ENCODE data around the gene FRRS1.

Gene FRRS1

DNA sequence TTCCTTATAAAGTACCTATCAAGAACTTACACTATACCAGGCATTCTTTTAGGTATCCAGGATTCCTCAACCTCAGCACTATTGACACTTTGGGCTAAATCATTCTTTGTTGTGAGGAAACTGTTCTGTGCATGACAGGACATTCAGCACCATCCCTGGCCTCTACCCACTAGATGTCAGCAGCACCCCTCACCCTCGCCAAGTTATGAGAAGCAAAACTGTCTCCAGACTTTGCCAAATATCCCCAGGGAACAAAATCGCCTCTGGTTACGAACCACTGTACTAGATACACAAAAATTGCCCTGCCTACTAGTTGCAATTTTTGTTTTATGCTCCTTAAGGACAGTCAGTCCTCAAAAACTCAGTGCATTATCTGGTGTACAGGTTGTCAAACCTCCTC lies 84.9 kb downstream of the FRRS1 start:
- H3K4me3 ChIP-seq (ENCODE audit: low read depth, low read length): no peak overlapping the region
- H3K9me3 ChIP-seq (ENCODE audit: control insufficient read depth, insufficient read depth, low read depth, low read length): no peaks in the 10 kb centered on the region
- TF ChIP-seq, protein P1, sequence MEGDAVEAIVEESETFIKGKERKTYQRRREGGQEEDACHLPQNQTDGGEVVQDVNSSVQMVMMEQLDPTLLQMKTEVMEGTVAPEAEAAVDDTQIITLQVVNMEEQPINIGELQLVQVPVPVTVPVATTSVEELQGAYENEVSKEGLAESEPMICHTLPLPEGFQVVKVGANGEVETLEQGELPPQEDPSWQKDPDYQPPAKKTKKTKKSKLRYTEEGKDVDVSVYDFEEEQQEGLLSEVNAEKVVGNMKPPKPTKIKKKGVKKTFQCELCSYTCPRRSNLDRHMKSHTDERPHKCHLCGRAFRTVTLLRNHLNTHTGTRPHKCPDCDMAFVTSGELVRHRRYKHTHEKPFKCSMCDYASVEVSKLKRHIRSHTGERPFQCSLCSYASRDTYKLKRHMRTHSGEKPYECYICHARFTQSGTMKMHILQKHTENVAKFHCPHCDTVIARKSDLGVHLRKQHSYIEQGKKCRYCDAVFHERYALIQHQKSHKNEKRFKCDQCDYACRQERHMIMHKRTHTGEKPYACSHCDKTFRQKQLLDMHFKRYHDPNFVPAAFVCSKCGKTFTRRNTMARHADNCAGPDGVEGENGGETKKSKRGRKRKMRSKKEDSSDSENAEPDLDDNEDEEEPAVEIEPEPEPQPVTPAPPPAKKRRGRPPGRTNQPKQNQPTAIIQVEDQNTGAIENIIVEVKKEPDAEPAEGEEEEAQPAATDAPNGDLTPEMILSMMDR (tag by site-specific recombination; IDR thresholded peaks at IDR 0.05): peak; percentile 56; the same call in 1 of the 2 replicates
- TF ChIP-seq ZNF654 (tag by site-specific recombination; IDR thresholded peaks at IDR 0.05; ENCODE audit: low read depth) (0 out of 2 replicates have a peak, but pooled peaks have one; percentile 14), ZNF10 (tag by site-specific recombination; IDR thresholded peaks at IDR 0.05) (peak; percentile 24; the same call in 1 of the 2 replicates), ZSCAN16 (tag by site-specific recombination; IDR thresholded peaks at IDR 0.05) (no peak)
- CTCF ChIA-PET: interaction anchor here (0.7 to 1.3 kb wide), 2 partner anchors 51 to 155 kb away, joined by 3 to 4 read pairs; no protein-coding TSS in a partner anchor
- POLR2A ChIA-PET: no interaction called here
- H3K36me3 ChIP-seq (ENCODE audit: control insufficient read depth in 2 of 2, insufficient read depth in 1 of 2, low read length in 2 of 2): no peaks in the 10 kb centered on the region
- peaks cover 11% of the 10 kb centered on the region for H3K4me1 ChIP-seq (ENCODE audit: control insufficient read depth, insufficient read depth, low read length)
- H3K27ac ChIP-seq (ENCODE audit: extremely low read depth, low read depth, low read length): no peak overlapping the region; the same call in 1 of the 2 replicates

DNA sequence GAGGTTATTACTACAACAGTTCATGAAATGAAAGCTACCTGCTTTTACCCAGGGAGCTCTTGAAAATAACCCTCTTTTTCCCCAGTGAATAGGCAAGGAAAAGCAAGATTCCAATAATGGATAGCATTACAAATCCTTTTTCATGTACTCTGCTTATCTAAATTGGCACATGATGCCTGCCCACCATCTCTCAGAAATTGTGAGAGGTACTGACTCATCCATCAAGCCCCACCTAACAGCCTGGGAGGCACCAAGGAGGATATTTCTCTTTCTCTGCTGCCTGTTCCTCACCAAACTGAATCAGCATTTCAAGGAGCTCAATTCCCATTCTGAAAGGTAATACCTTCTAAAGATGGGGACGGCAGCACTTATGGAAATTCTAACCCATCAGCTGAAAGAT lies 86.2 kb downstream of the FRRS1 start:
- peaks cover 11% of the 10 kb centered on the region for H3K4me1 ChIP-seq (ENCODE audit: control insufficient read depth, insufficient read depth, low read length)
- H3K9me3 ChIP-seq (ENCODE audit: control insufficient read depth, insufficient read depth, low read depth, low read length): no peaks in the 10 kb centered on the region
- no peak overlapping the region for H3K4me3 ChIP-seq (ENCODE audit: low read depth, low read length)
- CTCF ChIA-PET: interaction anchor here (0.6 to 1.0 kb wide), 4 partner anchors 15 to 36 kb away, joined by 3 read pairs; no protein-coding TSS in a partner anchor
- no peaks in the 10 kb centered on the region for H3K36me3 ChIP-seq (ENCODE audit: control insufficient read depth in 2 of 2, insufficient read depth in 1 of 2, low read length in 2 of 2)
- TF ChIP-seq, protein P2, sequence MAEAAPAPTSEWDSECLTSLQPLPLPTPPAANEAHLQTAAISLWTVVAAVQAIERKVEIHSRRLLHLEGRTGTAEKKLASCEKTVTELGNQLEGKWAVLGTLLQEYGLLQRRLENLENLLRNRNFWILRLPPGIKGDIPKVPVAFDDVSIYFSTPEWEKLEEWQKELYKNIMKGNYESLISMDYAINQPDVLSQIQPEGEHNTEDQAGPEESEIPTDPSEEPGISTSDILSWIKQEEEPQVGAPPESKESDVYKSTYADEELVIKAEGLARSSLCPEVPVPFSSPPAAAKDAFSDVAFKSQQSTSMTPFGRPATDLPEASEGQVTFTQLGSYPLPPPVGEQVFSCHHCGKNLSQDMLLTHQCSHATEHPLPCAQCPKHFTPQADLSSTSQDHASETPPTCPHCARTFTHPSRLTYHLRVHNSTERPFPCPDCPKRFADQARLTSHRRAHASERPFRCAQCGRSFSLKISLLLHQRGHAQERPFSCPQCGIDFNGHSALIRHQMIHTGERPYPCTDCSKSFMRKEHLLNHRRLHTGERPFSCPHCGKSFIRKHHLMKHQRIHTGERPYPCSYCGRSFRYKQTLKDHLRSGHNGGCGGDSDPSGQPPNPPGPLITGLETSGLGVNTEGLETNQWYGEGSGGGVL (tag by site-specific recombination; IDR thresholded peaks at IDR 0.05): 0 out of 2 replicates have a peak, but pooled peaks have one; percentile 16
- TF ChIP-seq ZFHX2 (tag by site-specific recombination; conservative IDR thresholded peaks at IDR 0.05): peak; percentile 18; the same call in 1 of the 2 replicates
- TF ChIP-seq GLIS1 (tag by site-specific recombination; IDR thresholded peaks at IDR 0.05): peak; percentile 52; the same call in 1 of the 2 replicates
- peak; percentile 50; the same call in 1 of the 2 replicates for TF ChIP-seq TRIM28 (IDR thresholded peaks at IDR 0.05; ENCODE audit: borderline replicate concordance, low read length)
- TF ChIP-seq ZBTB48 (tag by site-specific recombination; IDR thresholded peaks at IDR 0.05): peak; percentile 98
- TF ChIP-seq, protein P3, sequence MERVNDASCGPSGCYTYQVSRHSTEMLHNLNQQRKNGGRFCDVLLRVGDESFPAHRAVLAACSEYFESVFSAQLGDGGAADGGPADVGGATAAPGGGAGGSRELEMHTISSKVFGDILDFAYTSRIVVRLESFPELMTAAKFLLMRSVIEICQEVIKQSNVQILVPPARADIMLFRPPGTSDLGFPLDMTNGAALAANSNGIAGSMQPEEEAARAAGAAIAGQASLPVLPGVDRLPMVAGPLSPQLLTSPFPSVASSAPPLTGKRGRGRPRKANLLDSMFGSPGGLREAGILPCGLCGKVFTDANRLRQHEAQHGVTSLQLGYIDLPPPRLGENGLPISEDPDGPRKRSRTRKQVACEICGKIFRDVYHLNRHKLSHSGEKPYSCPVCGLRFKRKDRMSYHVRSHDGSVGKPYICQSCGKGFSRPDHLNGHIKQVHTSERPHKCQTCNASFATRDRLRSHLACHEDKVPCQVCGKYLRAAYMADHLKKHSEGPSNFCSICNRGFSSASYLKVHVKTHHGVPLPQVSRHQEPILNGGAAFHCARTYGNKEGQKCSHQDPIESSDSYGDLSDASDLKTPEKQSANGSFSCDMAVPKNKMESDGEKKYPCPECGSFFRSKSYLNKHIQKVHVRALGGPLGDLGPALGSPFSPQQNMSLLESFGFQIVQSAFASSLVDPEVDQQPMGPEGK (tag by site-specific recombination; IDR thresholded peaks at IDR 0.05): peak; percentile 34; the same call in 1 of the 2 replicates
- peak; percentile 52; the same call in 1 of the 2 replicates for TF ChIP-seq TCF7L2 (IDR thresholded peaks at IDR 0.05; ENCODE audit: borderline replicate concordance, low read depth, low read length)
- TF ChIP-seq ZNF514 (tag by site-specific recombination; IDR thresholded peaks at IDR 0.05): no peak
- TF ChIP-seq SCRT2 (tag by site-specific recombination; IDR thresholded peaks at IDR 0.05): no peak
- TF ChIP-seq ZNF549 (tag by site-specific recombination; IDR thresholded peaks at IDR 0.05): 0 out of 2 replicates have a peak, but pooled peaks have one; percentile 14
- TF ChIP-seq SP3 (tag by site-specific recombination; IDR thresholded peaks at IDR 0.05): peak; percentile 18; the same call in 1 of the 2 replicates
- no peak for TF ChIP-seq BCL11A (tag by site-specific recombination; IDR thresholded peaks at IDR 0.05; ENCODE audit: low read depth)
- TF ChIP-seq ZNF623 (tag by site-specific recombination; IDR thresholded peaks at IDR 0.05): no peak
- TF ChIP-seq, protein P4, sequence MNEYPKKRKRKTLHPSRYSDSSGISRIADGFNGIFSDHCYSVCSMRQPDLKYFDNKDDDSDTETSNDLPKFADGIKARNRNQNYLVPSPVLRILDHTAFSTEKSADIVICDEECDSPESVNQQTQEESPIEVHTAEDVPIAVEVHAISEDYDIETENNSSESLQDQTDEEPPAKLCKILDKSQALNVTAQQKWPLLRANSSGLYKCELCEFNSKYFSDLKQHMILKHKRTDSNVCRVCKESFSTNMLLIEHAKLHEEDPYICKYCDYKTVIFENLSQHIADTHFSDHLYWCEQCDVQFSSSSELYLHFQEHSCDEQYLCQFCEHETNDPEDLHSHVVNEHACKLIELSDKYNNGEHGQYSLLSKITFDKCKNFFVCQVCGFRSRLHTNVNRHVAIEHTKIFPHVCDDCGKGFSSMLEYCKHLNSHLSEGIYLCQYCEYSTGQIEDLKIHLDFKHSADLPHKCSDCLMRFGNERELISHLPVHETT (tag by site-specific recombination; IDR thresholded peaks at IDR 0.05): 0 out of 2 replicates have a peak, but pooled peaks have one; percentile 31
- TF ChIP-seq, protein P5, sequence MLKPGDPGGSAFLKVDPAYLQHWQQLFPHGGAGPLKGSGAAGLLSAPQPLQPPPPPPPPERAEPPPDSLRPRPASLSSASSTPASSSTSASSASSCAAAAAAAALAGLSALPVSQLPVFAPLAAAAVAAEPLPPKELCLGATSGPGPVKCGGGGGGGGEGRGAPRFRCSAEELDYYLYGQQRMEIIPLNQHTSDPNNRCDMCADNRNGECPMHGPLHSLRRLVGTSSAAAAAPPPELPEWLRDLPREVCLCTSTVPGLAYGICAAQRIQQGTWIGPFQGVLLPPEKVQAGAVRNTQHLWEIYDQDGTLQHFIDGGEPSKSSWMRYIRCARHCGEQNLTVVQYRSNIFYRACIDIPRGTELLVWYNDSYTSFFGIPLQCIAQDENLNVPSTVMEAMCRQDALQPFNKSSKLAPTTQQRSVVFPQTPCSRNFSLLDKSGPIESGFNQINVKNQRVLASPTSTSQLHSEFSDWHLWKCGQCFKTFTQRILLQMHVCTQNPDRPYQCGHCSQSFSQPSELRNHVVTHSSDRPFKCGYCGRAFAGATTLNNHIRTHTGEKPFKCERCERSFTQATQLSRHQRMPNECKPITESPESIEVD (tag by site-specific recombination; IDR thresholded peaks at IDR 0.05): peak; percentile 39; the same call in 1 of the 2 replicates
- peak; percentile 58 for TF ChIP-seq KLF8 (tag by site-specific recombination; IDR thresholded peaks at IDR 0.05)
- TF ChIP-seq ZBTB17 (tag by site-specific recombination; IDR thresholded peaks at IDR 0.05): peak; percentile 51; the same call in 1 of the 2 replicates
- no peak overlapping the region for H3K27ac ChIP-seq (ENCODE audit: extremely low read depth, low read depth, low read length)
- POLR2A ChIA-PET: no interaction called here

Measured in HEK293 (cell line).